ENCODE results near the gene NR6A1. TPM values are rescaled to one million over a fixed set of nuclear protein-coding genes. Genes with fewer than 3 reads are reported as not detected.

The NR6A1 gene
- total and polyA plus RNA-seq, 2 of the 8 experiments (the other 6 are each of a cell fraction or from before 2014, with no cell fraction given), result 93.2 to 237 TPM

DNA sequence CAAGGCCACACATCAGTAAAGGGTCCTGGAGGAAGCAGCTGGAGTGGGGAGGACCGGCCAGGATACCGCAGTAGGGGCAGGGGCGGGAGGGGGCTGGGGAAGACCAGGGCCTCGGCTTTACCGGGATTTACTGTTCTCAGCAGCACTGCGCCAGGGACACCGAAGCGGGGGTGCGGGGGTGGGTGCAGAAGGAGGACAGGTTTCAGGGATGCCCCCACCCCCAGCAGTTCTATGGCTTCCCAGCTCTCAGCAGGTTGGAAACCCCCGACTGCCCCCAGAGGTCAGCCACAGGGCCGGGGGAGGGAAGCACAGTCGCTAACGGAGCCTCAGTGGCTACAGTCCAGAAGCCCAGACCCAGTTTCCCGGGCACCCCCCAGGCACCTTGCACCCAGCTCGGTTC lies 285.2 kb downstream of the NR6A1 start:
- Histone ChIP-seq H3K27me3 (replicated peaks in 1 of 4; ENCODE audit: control insufficient read depth in 3 of 4, extremely low read depth in 1 of 4, insufficient read depth in 3 of 4, low read length in 3 of 4) (peaks cover 0 to 15% (median 7%) of the 10 kb centered on the region in 4 experiments; a peak in 6 of 7 replicates), H3K27ac (ENCODE audit: low read depth, low read length) (no peak overlapping the region)

More for the DNA sequence above, 285.2 kb downstream of the NR6A1 start:
- Histone ChIP-seq H3K56ac (replicated peaks; ENCODE audit: insufficient read length, low read depth, low read length) (no peak overlapping the region), H2AFZ (ENCODE audit: low read length) (no peak overlapping the region), H4K8ac (ENCODE audit: extremely low read depth, insufficient read depth, low read length) (0 out of 2 replicates have a peak overlapping the region, but pooled peaks have one; percentile 12), H3K4me2 (ENCODE audit: insufficient read depth in 1 of 2, low read depth in 2 of 2, low read length in 2 of 2) (no peak overlapping the region), H3K9ac (replicated peaks in 1 of 4; ENCODE audit: extremely low read depth in 1 of 4, low read depth in 3 of 4, low read length in 3 of 4) (no peak overlapping the region), H2BK12ac (ENCODE audit: low read depth, low read length) (peak overlapping the region; percentile 27; the same call in 1 of the 2 replicates), H2BK5ac (ENCODE audit: low read depth, low read length) (no peak overlapping the region), H3K4ac (replicated peaks; ENCODE audit: insufficient read length, low read depth, low read length) (no peak overlapping the region), H3K23me2 (ENCODE audit: low read depth, low read length) (peaks cover 4% of the 10 kb centered on the region; the same call in 1 of the 2 replicates), H3K4me3 (ENCODE audit: extremely low read depth in 1 of 4, insufficient read depth in 2 of 4, low read depth in 3 of 4, low read length in 4 of 4) (no peak overlapping the region), H3K36me3 (ENCODE audit: control insufficient read depth in 2 of 4, insufficient read depth in 4 of 4, low read length in 3 of 4) (no peaks in the 10 kb centered on the region), H3K4me1 (replicated peaks in 1 of 4; ENCODE audit: control insufficient read depth in 3 of 4, insufficient read depth in 4 of 4, low read length in 3 of 4) (peaks cover 3 to 32% (median 12%) of the 10 kb centered on the region in 4 experiments; a peak in 6 of 7 replicates), H3K79me1 (ENCODE audit: low read depth, low read length) (no peaks in the 10 kb centered on the region), H2BK120ac (replicated peaks; ENCODE audit: low read depth, low read length) (no peak overlapping the region), H3K9me3 (ENCODE audit: insufficient read depth in 2 of 2, low read depth in 1 of 2, low read length in 1 of 2) (no peaks in the 10 kb centered on the region), H4K5ac (ENCODE audit: insufficient read length, low read depth, low read length) (no peak overlapping the region), H4K91ac (replicated peaks; ENCODE audit: insufficient read length, low read length) (no peak overlapping the region), H3K18ac (ENCODE audit: extremely low read depth, low read length) (no peak overlapping the region), H3K79me2 (ENCODE audit: control insufficient read depth in 1 of 2, insufficient read depth in 2 of 2, low read length in 2 of 2) (no peaks in the 10 kb centered on the region), H2AK5ac (ENCODE audit: low read depth, low read length) (no peak overlapping the region), H3K14ac (ENCODE audit: insufficient read length) (no peak overlapping the region), H4K20me1 (replicated peaks in 1 of 2; ENCODE audit: control insufficient read depth in 1 of 2, insufficient read depth in 2 of 2, low read length in 2 of 2) (peaks cover 0 to 7% of the 10 kb centered on the region in 2 experiments), H3K23ac (ENCODE audit: insufficient read length) (no peak overlapping the region), H2BK20ac (ENCODE audit: low read length) (no peak overlapping the region), H2BK15ac (ENCODE audit: low read length) (no peak overlapping the region)
- FAIRE-seq (no peak), DNase-seq (ENCODE audit: low read depth in 1 of 2, low spot score in 2 of 2) (no peak)
- 97% methylated on average over 7 of the region's 15 CpGs; no CpG with 5 or more reads in 1 of the 2 experiments for WGBS, 2 experiments (ENCODE audit: extremely low coverage in 1 of 2, insufficient coverage in 1 of 2, insufficient read length in 1 of 2, insufficient replicate concordance in 2 of 2, low coverage in 1 of 2, low lambda C conversion rate in 2 of 2, missing lambda C conversion rate in 1 of 2)
- POLR2A ChIA-PET (ENCODE audit: partially characterized antibody), result interaction anchor here (1.0 to 3.1 kb wide), 3 partner anchors 12 to 18 kb away, joined by 3 to 11 read pairs (median 4); no protein-coding TSS in a partner anchor
- TF ChIP-seq CTBP2 (IDR thresholded peaks at IDR 0.05; ENCODE audit: borderline replicate concordance, insufficient read depth, insufficient read length, low read length), result no peak
- no peak for TF ChIP-seq SP1 (IDR thresholded peaks at IDR 0.05; ENCODE audit: low read depth, low read length)
- no peak for TF ChIP-seq ASH2L (IDR thresholded peaks at IDR 0.05; ENCODE audit: low read length)
- TF ChIP-seq, protein P1, sequence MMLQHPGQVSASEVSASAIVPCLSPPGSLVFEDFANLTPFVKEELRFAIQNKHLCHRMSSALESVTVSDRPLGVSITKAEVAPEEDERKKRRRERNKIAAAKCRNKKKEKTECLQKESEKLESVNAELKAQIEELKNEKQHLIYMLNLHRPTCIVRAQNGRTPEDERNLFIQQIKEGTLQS (IDR thresholded peaks at IDR 0.05; ENCODE audit: insufficient read depth, low read depth, low read length), result no peak
- no peak for TF ChIP-seq FOSL1 (IDR thresholded peaks at IDR 0.05; ENCODE audit: insufficient read depth, low read depth, low read length)
- no peak for TF ChIP-seq CHD2 (IDR thresholded peaks at IDR 0.05; ENCODE audit: low read length)
- TF ChIP-seq, protein P2, sequence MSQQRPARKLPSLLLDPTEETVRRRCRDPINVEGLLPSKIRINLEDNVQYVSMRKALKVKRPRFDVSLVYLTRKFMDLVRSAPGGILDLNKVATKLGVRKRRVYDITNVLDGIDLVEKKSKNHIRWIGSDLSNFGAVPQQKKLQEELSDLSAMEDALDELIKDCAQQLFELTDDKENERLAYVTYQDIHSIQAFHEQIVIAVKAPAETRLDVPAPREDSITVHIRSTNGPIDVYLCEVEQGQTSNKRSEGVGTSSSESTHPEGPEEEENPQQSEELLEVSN (IDR thresholded peaks at IDR 0.05), result no peak
- TF ChIP-seq CEBPB (IDR thresholded peaks at IDR 0.05; ENCODE audit: low read depth, low read length), result no peak
- CTCF ChIA-PET (ENCODE audit: partially characterized antibody), result interaction anchor here (0.9 to 2.6 kb wide), 3 partner anchors 11 to 37 kb away, joined by 3 to 9 read pairs (median 7); no protein-coding TSS in a partner anchor

Data from H1 (cell line).